H4 (cell line): ENCODE results near the gene MAP4. TPM values are rescaled to one million over a fixed set of nuclear protein-coding genes. Genes with fewer than 3 reads are reported as not detected.
"Not testable (repeated sequence)": the region's sequence is repeated elsewhere in the genome, so short reads cannot be mapped to it uniquely, and the experiment has no call there.

Experiments
- DNase-seq: peaks from one replicate; pipeline ENCODE4 v3.0.0-alpha.2; 2015; ENCODE audit warnings: low spot score
- total RNA-seq: library from RNA; depleted of rRNA; stranded (reverse); fragments of >200 nt; shearing (Covaris generic); gene quantifications from 2 replicates; pipeline ENCODE4 v1.2.3, GENCODE V29; 2014

Gene MAP4
- total RNA-seq, 1 experiment from 2014 or later: 40.8 TPM

DNA sequence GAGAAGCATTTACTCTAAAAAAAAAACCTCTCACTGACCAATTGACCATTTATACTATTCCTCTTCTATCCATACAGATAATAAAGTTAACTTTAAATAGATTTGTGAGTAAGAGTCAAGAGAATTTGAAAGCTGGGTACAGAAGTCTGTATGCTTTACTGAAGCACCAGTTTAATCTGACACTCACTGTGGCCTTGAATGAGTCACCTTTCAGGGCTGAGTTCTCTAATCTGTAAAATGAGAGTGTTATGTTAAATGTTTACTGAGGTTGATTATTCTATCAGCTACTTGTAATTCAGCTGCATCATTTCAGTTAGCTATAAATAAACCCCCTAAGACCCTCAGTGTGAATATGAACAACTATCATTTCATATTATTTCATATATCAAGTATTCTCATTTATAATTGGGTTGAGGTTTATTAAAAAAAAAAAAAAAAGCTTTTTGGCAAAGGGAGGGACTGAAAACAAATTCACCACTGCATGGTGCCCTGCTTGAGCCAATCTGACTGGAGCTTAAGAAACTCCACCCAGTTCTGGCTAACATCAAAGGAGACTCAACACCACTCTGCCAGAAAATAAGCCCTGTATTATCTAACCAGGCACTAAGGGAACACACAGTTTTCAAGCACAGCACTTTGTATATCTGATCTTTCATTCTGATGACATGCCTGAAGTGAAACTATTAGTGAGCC is 2.8 kb downstream of the MAP4 start:
- DNase-seq: peak; percentile 46

DNA sequence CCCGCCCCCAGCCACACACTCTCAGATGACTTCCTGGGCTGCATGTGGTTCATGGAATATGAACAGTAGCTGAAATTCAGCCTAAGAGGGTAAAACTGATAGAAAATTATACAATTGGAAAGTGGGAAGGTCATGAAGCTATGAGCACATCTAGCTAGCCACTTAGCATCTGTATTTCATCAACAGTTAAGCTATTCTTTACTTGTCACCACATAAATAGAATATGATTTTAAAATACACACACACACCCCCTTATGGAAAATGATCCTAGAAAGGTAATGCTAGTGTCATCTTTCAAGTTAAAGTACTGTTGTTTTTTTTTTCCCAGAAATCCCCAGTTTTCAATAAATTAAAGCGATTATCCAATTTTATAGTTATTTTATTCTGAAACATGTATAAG is 3.6 kb downstream of the MAP4 start:
- DNase-seq: no peak

DNA sequence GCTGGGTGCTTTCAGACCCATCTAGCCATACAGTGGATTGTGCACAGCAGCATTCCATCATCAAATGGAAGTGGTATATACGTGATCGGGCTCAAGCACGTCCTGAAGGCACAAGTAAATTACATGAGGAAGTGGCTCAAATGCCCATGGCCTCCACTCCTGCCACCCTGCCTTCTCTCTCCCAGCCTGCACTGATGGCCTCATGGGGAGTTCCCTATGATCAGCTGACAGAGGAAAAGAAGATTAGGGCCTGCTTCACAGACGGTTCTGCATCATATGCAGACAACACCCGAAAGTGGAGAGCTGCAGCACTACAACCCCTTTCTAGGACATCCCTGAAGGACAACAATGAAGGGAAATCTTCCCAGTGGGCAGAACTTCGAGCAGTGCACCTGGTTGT is 8.2 kb downstream of the MAP4 start:
- DNase-seq: not testable (repeated sequence)

DNA sequence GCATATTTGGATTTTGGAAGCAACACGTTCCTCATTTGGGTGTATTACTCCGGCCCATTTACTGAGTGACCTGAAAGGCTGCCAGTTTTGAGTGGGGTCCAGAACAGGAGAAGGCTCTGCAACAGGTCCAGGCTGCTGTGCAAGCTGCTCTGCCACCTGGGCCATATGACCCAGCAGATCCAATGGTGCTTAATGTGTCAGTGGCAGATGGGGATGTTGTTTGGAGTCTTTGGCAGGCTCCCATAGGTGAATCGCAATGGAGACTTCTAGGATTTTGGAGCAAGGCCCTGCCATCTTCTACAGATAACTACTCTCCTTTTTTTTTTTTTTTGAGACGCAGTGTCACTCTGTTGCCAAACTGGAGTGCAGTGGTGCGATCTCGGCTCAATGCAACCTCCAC is 8.9 kb downstream of the MAP4 start:
- DNase-seq: not testable (repeated sequence)

DNA sequence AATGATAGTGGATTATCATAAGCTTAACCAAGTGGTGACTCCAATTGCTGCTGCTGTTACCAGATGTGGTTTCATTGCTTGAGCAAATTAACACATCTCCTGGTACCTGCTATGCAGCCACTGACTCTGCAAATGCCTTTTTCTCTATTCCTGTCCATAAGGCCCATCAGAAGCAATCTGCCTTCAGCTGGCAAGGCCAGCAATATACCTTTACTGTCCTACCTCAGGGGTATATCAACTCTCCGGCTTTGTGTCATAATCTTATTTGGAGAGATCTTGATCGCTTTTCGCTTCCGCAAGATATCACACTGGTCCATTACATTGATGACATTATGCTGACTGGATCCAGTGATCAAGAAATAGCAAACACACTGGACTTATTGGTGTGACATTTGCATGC is 9.4 kb downstream of the MAP4 start:
- DNase-seq: not testable (repeated sequence)

DNA sequence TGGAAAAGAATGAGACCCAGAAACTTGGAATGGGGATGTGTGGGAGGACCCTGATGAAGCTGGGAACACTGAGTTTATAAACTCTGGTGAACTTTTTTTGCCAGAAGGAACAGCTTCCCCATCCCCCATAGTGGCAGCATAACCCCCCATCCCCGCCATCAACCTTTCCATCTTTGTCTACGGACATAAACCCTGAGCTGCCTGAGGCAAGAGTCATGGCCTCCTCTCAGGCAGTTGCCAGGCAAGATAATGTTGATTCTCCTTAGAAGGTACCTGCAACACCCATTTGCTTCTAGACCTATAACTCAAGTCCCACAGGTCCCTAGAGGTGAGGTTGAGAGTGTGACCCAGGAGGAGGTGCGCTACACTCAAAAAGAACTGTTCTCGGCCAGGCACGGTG is 11.5 kb downstream of the MAP4 start:
- DNase-seq: no peak

DNA sequence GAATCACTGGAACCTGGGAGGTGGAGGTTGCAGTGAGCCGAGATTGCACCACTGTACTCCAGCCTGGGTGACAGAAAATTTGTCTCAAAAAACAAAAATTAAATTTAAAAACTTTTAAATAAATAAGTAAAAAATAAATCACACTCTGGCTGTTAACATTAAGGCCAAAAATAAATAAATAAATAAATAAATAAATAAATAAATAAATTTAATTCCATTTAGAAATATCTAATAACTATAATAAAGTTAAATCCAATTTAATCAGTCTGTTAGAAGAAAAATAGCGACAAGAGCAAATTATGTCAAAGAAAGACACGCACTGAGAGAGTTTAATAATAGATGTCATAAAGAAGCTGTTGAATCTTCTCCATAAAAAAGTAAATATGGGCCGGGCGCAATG is 13.4 kb downstream of the MAP4 start:
- no peak for DNase-seq

DNA sequence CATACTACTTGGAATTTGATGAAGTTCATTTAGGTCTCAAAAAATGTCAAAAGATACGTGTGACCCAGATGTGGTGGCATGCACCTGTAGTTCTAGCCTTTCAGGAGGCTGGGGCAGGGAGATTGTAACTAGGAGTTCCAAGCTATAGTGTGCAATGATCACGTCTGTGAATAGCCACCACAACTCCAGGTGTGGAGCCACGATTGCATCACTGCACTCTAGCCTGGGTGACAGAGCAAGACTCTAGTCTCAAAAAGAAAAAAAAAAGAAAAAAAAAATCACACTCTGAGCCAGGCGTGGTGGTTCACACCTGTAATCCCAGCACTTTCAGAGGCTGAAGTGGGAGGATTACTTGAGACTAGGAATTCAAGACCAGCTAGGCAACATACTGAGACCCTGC is 14.2 kb downstream of the MAP4 start:
- no peak for DNase-seq

DNA sequence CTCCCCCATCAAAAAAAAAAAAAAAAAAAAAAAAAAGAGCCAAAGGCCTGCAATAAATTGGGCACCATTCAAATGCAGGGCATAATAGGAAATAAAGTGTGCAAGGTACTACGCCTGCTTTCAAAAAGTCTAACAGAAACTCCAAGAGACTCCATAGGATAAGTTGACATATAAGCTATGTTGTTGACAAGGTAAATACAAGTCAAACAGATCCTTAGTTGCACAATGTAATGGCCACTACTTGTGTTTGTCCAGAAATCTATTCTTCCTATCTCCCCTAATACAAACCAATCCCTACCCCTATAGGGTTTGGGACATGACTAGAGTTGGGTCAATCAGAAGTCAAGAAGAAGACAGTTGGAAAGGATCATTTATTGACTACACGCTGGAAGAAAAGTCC is 16.0 kb downstream of the MAP4 start:
- DNase-seq: no peak

DNA sequence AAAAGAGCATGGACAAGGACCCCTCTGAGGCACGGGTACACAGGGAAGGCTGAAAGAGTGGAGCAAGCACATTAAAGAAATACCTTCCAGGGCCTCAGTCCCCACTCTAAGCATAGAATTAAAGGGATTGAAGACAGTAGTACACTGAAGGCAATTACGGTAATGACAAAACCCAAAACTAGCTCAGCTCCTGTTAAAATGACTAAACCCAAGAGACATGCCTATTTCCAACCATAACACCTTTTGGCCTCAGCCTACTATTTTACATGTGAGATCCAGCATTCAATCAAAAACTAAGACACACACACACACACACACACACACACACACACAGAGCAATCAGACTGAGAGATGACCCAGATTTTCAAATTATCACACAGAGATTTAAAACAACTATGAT is 19.8 kb downstream of the MAP4 start:
- DNase-seq: no peak

DNA sequence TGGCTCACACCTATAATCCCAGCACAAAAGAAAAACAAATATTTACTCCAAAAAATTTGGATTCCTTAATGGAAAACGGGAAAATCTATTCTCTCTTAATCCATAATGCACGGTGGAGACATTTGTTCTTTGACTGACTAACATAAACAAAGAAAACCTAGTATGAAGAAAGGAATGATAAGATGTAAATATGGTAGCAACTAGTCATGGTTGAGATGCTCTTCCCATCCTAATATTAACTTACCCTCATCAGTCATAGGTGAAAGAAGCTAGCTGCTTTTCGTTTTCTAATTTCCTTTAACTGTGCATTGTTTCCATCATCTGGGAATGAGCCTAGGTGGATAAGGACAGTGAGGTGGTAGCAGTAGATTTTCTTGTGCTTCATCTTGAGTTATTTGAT is 22.0 kb downstream of the MAP4 start:
- no peak for DNase-seq

DNA sequence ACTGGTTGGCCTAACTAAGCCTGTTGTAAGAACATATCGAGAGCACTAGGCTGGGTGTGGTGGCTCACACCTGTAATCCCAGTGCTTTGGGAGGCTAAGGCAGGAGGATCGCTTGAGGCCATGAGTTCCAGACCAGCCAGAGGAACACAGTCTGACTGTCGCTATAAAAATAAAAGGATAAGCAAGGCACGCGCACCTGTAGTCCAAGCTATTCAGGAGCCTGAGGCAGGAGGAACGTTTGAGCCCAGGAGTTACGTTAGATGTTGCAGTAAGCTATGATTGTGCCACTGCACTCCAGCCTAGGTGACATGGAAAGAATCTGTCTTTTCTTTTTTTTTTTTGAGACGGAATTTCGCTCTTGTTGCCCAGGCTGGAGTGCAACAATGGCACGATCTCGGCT is 24.9 kb downstream of the MAP4 start:
- DNase-seq: no peak

DNA sequence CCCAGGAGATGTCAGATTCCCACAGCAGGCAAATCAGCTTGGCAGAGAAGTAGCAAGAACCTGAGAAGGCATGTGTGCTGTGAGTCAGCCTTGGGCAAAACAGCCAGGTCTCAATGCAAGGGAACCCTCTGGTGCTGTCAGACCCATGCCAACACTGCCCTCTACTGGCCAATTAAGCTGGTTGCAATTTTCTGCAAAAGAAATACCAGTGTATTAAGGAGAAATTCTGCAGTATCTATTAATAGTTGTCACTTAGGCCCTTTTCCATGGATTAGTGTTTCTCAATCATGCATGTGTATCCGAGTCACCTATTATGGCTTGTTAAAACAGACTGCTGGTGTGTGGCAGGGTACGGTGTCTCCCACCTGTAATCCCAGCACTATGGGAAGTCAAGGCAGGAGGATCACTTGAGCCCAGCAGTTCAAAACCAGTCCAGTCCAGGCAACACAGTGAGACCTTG is 26.2 kb downstream of the MAP4 start:
- DNase-seq: peak; percentile 83

DNA sequence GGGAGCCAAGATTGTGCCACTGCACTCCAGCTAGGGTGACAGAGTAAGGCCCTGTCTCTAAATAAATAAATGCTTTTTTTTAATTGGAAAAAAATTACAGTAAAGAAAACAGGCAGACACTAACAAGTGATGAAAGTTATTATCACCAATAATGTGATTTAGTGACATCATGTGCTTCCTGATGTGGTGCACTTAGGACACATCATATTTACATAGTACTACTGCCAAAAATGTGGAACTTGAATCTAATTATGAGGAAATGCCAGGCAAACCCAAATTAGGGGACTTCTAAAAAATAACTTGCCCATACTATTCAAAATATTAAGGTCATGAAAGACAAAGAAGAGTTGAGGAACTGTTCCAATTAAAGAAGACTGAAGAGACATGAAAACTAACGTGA is 30.8 kb downstream of the MAP4 start:
- no peak for DNase-seq

DNA sequence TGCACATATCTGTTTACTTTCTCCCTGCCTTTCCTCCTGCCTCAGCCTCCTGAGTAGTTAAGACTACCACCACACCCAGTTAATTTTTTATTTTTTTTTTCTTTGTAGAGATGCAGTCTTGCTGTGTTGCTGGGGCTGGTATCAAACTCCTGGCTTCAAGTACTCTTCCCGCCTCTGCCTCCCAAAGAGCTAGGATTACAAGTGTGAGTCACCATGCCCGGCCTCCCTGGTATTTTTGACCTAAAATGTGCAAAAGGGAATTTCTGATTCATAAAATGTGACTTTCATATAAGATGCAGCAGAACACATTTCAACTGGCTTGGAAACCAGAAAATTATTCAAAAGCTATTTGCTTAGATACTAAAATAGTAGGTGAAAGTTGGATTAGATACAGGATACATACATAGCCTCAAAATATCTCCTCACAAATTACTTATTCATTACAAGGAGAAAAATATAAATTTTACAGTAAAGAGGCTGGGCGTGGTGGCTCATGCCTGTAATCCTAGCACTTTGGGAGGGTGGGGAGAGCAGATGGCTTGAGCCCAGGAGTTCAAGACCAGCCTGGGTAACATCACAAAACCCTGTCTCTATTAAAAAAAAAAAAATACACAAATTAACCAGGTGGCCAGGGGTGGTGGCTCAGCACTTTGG is 32.0 kb downstream of the MAP4 start:
- DNase-seq: peak; percentile 33

DNA sequence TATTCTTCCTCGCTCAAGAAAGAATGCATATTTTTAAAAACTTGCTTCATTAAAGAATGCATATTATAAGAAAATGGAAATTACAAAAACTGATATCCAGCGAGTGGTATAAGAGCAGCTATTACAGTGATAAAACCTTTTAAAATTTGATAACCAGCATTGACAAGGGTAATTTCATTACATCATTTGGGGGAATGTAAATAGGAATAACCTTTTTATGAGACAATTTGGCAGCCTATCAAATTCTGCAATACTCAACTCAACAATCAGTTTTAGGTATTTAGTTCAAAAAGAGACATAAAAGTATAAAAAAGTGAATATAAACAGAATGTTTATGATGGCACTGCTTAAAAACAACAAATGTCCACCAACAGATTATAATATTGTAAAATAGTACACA is 35.4 kb downstream of the MAP4 start:
- DNase-seq: no peak

DNA sequence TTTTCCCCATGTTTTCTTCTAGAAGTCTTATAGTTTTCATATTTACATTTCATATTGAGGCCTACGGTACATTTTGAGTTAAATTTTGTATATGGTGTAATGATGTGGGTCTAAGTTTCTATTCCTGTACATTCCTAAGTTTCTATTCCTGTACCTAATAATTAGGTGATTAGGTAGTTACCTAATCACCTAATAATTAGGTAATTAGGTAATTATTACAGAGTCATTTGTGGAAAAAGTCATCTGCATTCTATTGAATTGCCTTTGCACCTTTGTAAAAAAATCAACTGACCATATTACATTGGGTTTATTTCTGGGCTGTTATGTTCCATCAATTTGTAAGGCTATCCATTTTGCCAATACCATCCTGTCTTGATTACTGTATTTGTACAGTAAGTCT is 37.1 kb downstream of the MAP4 start:
- no peak for DNase-seq

DNA sequence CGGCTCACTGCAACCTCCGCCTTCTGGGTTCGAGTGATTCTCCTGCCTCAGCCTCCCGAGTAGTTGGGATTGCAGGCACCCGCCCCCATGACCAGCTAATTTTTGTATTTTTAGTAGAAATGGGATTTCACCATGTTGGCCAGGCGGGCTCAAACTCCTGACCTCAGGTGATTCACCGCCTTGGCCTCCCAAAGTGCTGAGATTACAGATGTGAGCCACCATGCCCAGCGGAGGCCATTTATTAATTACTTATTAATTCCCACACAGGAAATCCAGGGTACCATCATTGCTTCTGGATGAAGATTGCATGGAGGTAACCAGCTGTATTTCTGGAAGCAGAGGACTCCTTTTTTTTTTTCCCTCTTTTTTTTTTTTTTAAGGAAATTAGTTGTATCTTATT is 37.8 kb downstream of the MAP4 start:
- no peak for DNase-seq

DNA sequence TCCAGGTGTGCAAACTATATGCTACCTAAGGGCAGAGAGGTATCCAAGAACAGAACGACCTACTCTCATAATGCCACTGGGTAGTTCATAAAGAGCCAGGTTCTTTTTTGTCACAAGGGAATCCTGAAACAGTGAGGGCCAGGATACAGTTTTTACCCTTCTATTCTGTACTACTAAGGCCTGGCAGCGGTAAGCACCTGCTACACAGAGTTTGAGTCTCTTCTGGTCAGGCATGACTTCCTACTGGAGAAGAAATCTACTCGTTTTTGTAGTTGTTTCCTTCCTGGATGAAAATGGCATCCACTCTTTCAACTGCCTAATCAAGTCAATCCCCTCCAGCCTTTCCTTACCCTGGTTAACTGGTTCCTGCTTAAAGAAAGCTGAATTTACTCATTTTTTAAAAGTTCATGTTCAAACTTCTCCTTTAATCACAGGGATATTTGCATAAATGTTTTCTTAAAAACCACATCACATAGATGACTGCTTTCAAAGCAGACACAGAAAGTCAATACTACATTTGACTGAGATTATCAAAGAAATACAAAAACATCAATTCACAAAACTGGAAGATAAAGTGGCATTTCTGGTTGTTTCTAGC is 40.0 kb downstream of the MAP4 start:
- no peak for DNase-seq

DNA sequence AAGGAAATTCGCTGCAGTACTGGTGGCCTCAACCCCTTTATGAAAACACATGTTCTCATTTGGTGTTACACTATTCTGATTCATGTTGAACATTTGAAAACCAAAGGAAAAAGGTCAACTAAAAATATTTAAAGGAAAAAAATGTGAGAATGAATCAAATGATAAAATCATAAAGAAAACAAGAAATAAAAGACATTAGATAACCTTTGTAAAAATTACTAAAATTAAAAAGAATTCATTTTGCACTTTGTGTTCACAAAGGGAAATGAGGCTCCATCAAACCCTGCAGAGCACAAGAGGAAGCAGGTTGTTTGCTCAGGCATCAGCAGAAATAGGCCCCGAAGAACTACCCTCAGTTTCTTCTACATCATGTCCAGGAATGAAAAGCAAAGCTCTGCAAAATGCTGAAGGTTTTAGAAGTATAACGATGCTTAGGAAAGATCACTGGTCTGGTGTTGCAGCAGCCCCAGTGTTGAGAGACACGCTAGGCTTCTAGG is 41.2 kb downstream of the MAP4 start:
- DNase-seq: no peak

DNA sequence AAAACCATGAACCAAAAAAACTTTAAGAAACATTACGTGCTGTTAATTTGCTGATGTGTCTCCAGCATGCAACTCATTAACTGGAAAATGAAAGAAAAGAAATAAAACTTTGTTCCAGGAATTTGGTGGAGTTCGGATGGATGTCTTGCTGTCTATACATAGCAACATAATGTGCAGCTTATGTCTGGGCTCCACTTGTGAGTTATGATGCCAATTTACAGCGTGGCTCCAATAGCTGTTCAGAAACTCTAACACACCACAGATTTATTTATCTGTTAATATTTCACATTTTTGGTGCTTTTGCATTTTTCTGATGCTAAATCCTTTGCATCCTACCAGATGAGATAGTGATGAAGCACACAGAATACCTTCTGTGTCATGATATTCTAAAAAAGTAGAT is 45.1 kb downstream of the MAP4 start:
- no peak for DNase-seq

DNA sequence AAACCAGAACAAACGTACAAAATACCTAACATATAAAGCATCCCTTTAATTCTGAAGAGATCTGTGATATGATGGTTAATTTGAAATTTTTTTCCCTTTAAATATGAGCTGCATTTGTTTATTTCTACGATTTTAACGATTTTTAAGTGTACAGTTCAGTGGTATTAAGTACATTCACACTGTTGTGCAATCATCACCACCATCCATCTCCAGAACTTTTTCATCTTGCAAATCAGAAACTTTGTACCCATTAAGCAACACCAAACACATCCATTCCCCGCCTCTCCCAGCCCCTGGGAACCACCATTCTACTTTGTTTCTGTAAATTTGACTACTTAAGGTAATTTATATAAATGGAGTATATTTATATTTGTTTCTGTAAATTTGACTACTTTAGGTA is 51.5 kb downstream of the MAP4 start:
- no peak for DNase-seq
